ENCODE measurements around the gene SPATS2.
"Not testable (repeated sequence)": the region's sequence is repeated elsewhere in the genome, so short reads cannot be mapped to it uniquely, and the experiment has no call there.

SPATS2 gene

GRCh38 chr12:49414364-49414763, 47.1 kb downstream of the SPATS2 start:
- no peak for DNase-seq

DNA sequence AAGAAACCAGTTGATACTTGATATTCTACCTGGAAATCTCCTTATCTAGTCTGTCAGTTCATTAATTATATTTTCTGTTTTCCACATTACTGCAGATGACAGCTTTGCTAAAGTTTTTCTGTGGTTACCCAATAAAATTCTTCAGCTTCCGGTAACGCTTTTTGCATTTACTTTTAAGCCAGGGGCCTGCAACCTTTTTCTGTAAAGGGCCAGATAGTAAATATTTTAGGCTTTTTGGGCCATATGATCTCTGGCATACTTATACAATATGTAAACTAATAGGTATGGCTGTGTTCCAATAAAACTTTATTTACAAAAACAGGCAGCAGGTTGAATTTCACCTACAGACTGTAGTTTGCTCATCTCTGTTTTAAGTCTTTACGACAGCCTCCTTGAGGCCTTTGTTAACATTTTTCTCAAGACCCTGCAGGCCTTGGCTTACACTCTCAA, 48.3 kb downstream of the SPATS2 start:
- DNase-seq = no peak

- DNase-seq = no peak
These were observed 49.6 kb downstream of the SPATS2 start for GRCh38 chr12:49416892-49417291.

DNA sequence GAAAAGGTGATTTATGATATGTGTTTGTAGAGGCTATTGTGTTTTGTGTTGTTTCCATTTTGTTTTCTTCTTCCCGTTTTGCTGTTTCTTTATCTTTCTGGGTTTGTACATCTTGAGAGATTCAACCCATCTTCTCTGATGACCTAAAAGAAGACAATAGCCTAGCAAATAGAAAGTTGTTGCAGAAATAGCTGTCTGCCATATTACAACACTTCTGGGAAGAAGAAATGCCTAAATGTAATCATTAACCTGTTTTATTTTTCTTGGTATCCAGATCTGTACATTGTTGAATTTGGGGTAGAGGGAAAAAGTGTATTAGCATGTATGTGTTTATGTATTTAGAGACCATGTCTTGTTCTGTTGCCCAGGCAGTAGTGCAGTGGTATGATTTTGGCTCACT, 50.3 kb downstream of the SPATS2 start:
- DNase-seq = no peak

GRCh38 chr12:49420556-49420955, 53.3 kb downstream of the SPATS2 start:
- no peak for DNase-seq

DNA sequence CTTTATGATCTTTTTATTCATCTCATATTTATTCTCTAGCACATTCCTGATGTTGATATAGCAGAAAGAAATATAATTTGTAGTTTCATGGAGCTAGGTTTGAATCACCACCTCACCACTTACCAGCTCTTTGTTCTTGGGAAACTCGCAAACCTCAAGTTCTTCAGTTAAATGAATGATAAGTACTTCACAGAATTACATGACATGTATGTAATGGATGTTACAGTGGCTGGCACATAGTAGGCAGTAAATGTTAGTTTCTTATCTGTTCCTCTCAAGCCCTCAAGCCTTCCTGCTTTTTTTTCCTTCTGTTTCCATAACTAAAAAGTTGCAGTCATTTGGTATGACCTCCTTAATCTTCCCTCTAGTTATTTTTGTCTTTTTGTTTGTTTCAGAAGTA, 54.9 kb downstream of the SPATS2 start:
- no peak for DNase-seq

GRCh38 chr12:49428793-49429192, 61.5 kb downstream of the SPATS2 start:
- DNase-seq = no peak

GRCh38 chr12:49432616-49433015, 65.4 kb downstream of the SPATS2 start:
- no peak for DNase-seq

GRCh38 chr12:49436799-49437198, 69.5 kb downstream of the SPATS2 start:
- not testable (repeated sequence) for DNase-seq

GRCh38 chr12:49439042-49439441, 71.8 kb downstream of the SPATS2 start:
- no peak for DNase-seq

DNA sequence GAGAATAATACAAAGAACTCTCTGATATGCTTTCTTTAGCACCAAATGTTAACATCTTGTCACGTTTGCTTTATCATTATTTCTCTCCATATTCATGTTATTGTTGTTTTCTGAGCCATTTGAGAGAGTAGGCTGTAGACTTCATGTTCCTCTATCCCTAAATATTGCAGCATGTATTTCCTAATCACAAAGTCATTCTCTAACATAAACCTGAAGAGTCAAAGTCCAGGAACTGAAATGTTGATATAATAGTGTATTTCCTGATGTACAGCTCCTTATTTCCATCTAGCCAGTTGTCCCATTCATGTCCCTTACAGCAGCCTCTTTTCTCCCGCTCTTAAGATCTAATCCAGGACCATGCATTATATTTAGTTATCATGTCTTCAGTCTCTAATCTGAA, 72.8 kb downstream of the SPATS2 start:
- DNase-seq = no peak

DNA sequence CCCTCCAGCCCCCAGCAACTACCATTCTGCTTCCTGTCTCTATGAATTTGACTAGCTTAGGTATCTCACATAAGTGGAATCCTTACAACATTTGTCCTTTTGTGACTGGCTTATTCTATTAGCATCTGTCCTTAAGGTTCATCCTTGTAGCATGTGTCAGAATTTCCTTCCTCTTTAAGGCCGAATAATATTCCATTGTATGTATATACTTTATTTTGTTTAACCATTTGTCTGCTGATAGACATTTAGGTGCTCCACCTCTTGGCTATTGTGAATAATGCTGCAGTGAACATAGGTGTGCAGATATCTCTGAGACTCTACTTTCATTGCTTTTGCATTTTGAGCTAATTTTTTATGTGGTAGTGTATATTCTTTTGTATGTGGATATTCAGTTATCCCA, 75.7 kb downstream of the SPATS2 start:
- DNase-seq = no peak

- DNase-seq = no peak
These were observed 79.3 kb downstream of the SPATS2 start for GRCh38 chr12:49446571-49446970.

DNA sequence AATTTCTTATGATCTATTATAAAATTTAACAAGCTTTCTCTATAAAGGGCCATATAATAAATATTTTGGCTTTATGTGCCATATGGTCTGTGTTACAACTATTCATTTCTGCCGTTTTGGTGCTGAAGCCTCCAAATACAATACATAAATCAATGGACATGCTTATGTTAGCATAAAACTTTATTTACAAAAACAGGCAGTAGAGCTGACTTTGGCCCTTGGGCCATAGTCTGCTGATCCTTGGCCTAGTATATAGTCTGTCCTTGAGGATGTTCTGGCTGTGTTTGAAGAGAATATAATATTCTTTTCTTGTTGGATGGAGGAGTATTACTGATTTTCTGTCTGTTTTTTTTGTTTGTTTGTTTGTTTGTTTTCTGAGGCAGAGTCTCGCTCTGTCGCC, 81.6 kb downstream of the SPATS2 start:
- no peak for DNase-seq

- no peak for DNase-seq
These were observed 84.4 kb downstream of the SPATS2 start for GRCh38 chr12:49451468-49452259.

- no peak for DNase-seq
These were observed 88.2 kb downstream of the SPATS2 start for GRCh38 chr12:49455501-49455900.

DNA sequence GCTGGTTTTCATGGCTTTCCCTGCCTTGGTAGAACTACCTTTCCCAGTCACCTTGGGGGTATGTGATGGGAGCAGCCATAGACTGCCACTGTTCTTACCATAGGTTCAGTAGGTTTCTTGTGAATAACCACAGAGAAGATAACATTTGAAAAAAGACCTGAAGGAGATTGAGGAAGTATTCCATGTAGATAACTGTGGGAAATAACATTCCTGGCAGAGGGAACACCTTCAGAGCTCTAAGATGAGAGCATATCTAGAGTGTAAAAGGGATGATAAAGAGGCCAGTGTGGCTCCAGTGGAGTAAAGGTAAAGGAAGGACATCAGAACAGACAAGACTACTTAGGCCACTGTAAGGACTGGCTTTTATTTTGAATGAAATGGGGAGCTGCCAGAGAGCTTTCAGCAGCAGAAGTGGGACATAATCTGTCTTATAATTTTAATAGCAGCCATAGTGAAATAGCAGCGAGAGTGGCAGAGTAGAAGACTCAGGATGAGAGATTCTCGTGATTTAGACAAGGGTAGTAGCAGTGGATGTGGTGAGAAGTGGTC, 88.9 kb downstream of the SPATS2 start:
- DNase-seq = no peak

- no peak for DNase-seq
These were observed 91.6 kb downstream of the SPATS2 start for GRCh38 chr12:49458816-49459215.

GRCh38 chr12:49461221-49461620, 94.0 kb downstream of the SPATS2 start:
- no peak for DNase-seq

DNA sequence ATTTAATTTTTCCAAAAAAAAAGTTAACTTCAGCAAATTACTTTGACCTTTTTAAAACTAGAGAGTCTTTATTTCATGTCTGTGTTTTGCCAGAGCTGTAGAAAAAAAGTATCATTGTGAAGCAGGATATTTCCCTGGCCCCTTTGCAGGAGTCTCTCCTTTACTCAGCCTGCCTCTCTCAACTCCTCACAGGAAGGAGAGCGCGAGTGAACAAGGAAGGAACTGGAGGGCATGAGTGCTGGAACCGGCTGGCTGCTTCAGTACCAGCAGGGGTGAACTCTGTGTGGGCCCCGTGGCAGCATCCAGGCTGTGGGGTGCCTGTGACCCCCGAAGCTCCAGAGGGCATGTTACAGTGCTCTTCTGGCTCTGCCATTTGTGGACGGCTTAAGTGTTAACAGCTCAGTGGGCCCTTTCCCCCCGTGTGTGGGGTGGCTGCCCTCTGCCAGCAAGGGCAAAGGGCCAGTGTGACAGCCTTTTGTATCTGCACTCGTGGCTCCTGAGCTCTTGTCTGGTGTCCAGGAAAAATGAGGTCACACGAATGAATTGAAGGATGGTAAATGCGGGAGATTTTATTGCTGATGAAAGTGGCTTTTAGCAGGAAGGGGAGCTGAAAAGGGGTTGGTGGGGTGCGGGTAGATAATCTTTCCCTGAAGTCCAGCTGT, 95.0 kb downstream of the SPATS2 start:
- DNase-seq = no peak

DNA sequence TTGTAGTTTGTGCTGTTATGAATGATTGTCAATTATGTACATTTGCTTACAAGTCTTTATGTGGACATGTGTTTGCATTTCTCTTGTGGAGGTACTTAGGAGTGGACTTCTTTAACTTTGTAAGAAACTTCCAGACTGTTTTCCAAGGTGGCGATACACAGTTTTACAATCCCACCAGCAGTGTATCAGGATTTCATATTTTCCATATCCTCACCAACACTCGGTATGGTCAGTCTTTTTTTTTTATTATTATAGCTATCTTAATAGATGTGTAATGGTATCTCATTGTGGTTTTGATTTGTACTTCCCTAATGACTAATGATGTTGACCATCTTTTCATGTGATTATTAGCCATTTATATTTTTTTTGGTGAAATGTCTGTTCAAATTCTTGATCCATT, 97.9 kb downstream of the SPATS2 start:
- no peak for DNase-seq

GRCh38 chr12:49470986-49471385, 103.7 kb downstream of the SPATS2 start:
- no peak for DNase-seq

GRCh38 chr12:49471557-49471956, 104.3 kb downstream of the SPATS2 start:
- DNase-seq = no peak

DNA sequence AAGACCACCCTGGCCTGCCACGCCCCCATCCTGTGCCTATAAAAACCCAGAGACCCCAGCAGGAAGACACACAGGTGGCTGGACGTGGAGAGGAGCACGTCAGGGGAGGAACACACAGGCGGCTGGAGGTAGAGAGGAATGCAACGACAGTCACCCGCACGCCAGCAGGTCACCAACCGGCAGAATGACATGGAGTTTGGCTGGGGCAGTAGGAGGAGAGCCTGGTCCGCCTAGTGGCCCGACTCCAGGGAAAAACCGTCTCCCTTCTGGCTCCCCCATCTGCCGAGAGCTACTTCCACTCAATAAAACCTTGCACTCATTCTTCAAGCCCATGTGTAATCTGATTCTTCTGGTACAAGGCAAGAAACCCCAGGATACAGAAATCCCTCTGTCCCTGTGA, 108.8 kb downstream of the SPATS2 start:
- no peak for DNase-seq

Data from bone marrow (tissue), 2 donors.